ENCODE data around the gene TTC16. TPM values are rescaled to one million over a fixed set of nuclear protein-coding genes. Genes with fewer than 3 reads are reported as not detected.
"Not testable (repeated sequence)": the region's sequence is repeated elsewhere in the genome, so short reads cannot be mapped to it uniquely, and the experiment has no call there.

The TTC16 gene
- total RNA-seq, 1 donor from 2014 or later = 0.22 TPM

DNA sequence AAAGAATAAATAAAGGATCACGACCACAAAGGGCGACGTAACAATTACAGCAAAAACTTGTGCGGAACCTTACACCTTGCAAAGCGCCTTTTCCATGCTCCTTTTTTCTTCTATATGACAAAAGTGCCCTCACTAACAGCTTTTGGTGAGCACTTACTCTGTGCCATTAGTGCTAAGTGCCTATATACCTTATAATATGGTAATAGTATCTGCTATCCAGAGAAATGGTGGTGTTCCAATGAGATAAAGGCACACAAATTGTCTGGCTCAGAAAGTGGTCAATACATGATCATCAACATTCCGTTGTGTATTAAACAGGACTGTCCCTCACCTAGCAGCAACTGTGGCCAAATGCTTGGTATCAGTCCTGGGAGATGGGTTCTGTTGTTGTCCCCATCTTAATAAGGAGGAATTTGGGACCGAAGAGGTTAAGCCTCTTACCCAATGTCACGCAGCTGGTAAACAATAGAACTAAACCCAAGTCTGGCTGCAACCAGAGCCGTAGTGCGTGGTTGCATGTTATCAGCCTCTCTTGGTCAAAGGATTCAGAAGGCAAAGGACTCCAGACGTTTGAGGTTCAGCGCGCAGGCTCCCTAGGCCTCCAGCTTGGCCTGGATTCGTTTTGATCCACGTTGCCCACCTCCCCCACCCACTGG lies 19.8 kb downstream of the TTC16 start:
- intact Hi-C loops (cut with micrococcal nuclease) = loop anchor here (1.0 kb wide), 11 partner anchors 20 to 332 kb away; partner anchors contain the start of genes FPGS, LRSAM1, NAIF1 and PTRH1

DNA sequence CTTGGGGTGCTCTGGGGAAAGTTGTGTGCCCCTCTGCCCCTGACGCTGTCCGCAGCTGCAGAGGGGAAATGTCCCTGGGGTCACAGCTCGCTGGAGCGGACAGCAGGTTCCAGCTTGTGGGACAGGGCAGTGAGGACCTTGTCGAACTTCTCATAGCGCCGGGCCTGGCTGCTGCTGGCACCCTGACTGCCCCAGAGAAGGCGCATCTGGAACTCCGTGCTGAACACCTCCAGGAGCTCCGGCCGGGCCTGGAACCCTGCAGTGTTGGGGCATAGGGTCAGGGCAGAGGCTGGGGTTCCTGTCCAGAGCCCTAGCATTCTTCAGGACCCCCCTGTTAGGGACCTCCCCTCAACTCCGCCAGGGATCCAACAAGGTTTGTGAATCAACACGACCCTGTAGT lies 22.8 kb downstream of the TTC16 start:
- intact Hi-C loops (cut with micrococcal nuclease) = no loop called here

DNA sequence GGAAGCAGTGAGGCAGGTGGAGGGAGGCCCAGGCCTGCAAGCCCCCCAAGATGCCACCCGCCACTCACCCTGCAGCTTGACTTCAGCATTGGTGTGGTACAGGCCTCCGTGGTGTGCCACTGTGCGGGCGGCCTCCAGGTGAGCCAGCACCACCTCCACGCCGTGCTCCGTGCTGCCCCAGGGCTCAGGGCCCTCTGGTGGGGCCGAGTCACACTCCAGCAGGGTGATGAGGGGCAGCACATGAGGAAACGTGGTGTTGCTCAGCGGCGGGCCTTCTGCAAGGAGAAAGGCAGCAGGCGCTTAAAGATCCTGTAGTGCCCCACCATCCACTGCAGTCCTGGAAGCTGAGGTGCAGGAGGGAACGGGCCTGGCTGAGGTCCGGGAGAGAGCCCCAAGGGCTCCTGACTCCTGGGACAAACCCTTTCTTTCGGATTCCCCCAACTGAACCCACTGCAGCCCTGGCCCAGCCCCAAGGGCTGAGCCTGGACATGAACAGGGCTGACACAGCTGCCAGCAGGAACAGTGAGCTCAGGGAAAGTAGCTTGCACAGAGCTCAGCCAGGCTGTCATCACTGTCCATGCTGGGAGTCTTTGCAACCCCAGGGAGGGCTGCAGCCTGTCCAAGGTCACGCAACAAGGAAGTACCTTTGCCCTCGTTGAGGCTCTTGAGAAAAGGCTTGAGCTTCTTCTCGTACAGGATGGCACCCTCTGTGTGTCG lies 23.9 kb downstream of the TTC16 start:
- intact Hi-C loops (cut with micrococcal nuclease) = no loop called here

DNA sequence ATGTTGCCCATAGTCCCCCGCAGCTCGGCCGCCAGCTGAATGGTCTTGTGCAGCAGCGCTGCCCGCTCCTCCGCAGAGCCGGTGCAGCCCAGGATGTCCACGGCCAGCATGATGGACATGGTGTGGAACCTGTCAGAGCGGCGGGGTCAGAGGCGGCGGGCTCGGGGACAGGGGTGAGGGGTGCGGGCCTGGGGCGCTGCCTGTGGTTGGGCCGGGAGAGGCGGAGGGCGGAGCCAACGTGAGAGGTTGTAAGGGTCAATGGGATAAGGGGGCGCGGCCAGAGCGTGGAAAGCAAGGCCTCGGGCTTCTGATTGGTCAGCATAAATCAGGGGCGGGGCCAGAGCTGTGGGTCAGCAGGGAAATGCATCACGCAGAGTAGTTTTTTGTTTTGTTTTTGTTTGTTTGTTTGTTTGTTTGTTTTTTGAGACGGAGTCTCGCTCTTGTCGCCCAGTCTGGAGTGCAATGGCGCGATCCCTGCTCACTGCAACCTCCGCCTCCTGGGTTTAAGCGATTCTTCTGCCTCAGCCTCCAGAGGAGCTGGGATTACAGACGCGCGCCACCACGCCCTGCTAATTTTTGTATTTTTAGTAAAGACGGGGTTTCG lies 26.1 kb downstream of the TTC16 start:
- intact Hi-C loops (cut with micrococcal nuclease) = no loop called here

DNA sequence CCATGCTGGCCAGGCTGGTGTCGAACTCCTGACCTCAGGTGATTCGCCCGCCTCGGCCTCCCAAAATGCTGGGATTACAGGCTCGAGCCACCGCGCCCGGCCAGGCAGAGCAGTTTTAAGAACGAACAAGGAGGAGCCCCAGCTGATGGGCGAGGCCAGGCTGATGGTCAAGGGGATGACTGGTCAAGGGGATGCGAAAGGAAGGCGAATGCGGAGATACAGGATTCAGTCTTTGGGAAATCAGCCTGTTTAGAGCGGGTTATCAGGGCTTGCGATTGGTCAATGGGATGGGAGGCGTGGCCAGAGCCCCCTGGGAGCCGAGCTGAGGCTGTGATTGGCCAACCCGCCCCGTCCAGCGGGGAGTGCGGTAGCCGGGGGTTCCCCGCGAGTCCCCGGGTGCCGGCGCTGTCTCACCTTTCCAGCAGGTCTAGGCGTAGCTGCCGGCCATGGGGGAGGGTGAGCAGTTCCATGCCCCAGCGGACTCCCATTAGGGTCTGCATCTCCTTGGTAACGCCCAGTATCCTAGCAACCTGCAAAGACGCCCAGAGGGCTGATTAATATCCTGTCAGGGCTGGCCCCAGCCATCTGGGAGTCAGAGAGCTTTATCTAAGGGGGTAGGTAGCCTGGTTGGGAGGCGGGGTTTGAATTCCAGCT lies 26.7 kb downstream of the TTC16 start:
- intact Hi-C loops (cut with micrococcal nuclease) = no loop called here

DNA sequence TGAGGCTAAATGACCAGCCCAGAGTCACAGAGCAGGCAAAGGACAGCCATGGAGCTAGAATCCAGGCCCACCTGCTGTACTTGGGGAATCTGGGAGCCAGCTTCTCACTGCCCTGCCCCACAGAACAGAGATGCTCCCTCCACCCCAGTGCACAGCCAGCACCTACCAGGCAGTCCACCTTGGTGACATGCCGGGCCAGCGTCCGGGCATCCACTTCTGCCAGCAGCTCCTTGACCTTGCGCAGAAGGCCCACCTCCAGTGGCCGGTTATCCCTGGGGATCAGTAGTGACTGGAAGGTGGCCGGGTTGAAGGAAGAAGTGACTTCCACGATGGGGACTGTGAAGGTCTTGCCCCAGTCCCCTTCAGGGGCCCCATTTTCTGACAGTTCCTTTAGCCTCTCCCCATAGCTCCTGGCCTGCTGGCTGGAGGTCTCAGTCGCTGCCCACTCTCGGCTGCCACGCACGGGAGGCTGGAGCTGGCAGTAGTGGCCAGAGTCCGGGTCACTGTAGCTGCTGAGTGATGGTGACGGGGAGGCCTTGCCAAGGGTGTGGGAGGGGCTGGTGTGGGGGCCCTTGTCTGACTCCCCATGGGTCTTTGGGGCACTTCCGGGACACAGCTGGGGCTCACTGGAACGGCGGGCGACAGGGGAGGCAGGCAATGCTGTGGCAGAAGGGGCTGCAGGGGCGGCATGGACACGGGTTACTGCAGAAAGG lies 28.7 kb downstream of the TTC16 start:
- intact Hi-C loops (cut with micrococcal nuclease) = no loop called here

DNA sequence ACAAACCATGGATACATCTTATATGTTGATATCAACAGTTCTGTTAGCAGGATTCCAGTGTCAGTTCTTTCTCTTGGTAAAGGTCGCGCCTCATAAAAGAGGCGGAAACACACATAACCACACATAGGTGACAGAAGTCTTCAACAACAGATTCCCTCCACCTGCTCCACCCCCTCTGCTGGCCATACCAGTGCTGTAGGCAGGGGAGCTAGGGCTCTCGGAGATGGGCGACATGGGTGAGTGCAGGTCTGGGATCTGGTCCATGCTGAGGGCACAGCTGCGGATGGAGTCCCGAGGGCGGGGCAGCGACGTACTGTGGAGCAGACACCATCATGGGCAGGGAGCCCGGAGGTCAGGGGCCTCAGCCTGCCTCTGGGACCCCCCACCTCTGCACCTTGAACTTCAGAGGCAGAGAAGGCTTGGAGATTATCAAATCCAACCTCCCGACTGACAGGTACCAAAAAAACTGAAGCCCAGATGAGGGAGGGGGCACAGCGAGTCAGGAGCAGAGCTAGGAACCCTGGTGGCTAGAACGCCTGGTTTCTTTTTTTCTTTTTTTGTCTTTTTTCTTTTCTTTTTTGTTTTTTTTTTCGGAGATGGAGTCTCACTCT lies 31.2 kb downstream of the TTC16 start:
- intact Hi-C loops (cut with micrococcal nuclease) = no loop called here

DNA sequence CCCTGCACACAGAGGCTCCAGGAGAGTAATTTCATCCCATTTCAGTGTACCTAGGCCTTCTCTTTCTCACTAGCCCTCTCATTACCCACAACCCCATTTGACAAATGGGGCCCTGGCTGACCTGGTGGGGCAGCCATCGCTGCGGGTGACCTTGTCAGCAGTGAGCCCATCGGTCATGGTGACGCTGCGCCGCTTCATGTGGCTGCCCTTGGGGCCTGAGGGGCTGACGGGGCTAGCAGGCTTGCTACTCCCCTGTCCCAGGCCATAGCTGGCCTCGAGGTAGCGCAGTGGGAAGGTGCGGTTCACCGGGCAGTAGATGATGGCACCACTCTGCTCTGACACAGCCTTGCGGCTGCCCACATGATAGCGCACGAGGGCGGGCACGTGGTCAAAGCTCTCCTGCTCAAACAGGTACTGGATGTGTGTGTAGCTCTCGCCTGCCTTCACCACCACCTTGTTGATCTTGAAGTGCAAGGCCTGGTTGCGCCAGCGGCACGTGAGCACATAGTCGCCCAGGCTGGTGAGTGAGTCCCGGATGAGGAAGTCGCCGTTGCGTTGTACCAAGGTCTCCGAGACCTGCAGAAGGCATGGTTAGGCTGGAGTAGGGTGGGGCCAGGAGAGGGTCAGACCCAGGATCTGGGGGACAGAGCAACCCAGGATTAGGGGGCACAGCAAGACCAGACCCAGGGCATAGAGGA lies 33.4 kb downstream of the TTC16 start:
- intact Hi-C loops (cut with micrococcal nuclease) = no loop called here

DNA sequence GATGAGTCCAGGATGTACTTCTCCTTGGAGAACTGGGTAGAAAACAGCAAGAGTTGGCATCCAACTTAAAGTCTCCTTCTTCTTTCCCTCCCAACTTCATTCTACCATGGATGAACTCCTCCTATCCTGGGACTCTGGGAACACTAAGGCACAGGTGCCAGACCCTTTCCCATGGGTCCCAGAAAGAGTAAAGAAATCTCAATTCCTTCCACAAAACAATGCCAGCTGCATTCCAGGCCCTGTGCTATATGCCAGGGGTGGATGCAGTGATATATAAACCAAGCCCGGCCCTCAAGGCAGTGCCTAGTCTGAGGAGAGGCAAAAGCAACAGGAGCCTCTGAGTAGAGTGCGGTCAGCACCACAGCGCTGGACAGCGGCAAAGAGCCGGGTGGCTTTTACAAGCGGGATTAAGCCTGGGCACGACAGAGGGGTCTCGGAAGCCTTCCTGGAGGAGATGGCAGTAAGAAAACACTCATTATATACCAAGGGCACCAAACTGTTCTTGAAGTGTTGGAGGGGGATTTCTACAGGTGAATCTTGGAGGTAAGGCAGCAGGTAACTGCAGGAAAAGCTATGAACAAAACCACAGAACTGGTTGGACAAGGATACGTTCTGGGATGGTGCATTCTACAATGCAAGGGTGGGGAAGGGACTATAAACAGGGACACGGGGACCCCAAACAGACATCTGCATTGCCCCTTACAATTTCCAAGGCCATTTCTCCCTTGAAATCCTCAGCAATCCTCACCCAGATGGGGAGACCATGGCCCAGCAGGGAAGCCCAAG lies 35.6 kb downstream of the TTC16 start:
- intact Hi-C loops (cut with micrococcal nuclease) = no loop called here

DNA sequence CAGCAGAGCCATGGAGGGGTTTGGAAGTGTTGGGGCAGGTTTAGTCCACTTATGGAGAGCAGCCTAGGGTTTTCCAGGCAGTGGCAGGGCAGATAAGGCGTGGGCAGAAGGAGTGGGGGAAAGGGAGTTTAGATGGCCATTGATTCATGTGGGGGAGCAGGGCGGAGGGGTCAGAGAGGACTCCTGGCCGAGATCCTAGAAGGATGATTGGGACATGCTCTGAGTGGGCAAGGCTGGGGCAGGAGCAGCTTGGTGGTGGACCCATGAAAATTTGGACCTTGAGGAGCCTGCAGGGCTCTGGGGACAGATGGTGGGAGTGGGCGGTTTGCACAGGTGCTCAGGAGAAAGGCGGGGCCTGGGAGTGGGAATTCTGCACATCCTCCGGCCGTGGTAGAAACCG lies 37.3 kb downstream of the TTC16 start:
- intact Hi-C loops (cut with micrococcal nuclease) = no loop called here

DNA sequence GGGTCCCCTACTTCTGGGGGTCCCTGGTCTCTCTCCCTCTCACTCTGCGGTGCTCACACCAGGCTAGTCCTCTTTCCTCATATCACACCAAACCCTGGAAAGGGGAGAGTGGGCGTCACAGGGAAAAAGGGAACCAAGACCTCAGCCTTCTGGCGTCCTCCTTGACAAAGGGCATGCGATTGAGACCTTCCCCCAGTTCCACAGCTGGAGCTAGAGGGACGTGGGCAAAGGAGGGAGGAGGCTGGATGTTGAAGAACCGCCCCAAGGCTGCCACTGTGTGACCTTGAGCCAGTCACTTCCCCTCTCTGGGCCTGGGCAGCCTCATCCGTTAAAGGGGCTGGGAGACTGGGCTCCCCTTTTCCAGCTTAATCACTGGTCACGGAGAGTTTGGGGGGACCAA lies 37.7 kb downstream of the TTC16 start:
- intact Hi-C loops (cut with micrococcal nuclease) = no loop called here

DNA sequence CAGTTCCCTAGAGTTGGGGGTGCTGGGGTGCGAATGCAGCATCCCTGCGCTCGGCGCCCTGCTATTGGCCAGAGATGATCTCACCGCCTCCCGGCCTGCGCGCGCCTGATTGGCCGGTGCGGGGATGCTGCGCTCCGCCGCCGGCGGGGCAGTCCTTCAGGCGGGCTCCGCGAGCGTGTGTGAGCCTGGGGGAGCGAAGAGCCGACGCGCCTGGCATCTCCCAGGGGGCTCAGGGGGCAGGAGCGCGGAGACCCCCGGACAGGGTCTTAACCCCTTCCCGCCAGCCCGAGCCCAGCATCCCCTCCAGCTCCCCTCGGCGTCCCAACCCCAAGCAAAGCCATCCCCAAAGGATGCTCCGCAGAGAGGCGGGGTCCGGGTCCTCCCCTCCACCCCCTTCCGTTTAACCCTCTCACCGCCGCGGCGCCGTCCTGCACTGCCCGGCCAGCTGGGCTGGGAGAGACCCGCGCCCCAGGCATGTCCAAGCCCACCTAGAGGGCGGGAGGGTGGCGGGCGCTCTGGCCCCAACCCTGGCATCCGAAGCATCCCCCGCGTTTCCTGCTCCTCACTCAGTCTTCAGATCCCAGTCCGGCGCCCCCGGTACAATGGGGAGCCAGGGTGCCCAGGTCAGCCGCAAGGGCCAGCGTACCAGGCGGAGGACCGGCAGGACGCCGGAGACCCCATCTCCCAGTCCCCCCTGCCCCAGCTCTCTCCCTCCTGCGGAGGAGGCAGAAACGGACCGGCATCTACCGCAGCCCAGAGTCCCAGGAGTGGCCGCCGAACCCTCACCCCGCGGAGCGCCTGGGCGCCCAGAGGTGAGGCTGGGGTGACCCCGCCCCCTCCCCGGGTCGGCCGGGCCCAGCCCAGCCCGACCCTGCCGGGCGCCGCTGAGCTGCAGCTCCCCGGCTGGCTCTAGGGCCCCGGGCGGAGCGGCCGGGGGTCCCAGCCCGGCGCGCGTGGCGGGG lies 38.5 kb downstream of the TTC16 start:
- intact Hi-C loops (cut with micrococcal nuclease) = no loop called here

DNA sequence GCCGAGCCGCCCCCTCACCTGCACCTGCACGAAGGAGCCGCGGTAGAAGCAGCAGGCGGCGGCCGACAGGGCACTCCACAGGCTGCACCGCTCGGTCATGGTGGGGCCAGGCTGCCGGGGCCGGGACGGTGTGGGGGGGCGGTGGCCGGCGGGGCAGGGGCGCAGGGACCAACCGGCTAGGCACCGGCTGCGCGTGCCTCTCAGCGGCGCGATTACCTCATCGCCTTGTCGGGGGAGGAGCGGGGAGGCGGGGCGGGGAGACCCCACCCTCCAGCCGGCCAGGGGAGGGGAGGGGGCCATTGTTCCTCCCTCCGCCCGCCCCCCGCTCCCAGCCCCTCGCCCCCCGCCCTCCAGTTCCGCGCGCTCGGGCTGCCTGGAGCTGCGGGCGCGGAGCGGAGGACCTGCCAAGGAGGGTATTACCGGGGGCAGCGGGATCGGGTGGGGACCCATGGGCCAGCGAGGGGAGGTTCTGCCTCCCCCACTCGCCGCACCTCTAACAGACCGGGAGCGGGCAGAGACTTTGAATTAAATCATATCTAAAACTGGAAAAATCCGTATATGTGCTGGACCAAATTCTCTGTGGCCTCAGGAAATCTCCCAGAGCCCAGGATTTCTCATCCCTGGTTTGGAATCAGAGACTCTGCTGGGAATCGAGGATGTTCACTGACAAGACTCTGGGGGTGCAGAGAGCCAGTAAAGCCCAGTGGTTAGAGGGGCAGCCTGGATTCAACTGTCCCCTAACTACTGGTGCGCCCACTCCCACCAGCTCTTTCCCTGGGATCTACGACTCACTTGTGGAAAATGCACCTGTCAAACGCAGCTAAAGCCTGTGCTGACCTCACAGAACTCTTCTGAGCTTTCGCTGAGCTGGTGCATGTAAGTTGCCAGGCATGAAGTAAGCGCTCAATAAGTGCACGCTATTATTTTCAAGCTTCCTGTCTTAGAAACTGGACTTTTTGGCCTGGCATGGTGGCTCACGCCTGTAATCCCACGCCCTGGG lies 39.5 kb downstream of the TTC16 start:
- intact Hi-C loops (cut with micrococcal nuclease) = no loop called here

DNA sequence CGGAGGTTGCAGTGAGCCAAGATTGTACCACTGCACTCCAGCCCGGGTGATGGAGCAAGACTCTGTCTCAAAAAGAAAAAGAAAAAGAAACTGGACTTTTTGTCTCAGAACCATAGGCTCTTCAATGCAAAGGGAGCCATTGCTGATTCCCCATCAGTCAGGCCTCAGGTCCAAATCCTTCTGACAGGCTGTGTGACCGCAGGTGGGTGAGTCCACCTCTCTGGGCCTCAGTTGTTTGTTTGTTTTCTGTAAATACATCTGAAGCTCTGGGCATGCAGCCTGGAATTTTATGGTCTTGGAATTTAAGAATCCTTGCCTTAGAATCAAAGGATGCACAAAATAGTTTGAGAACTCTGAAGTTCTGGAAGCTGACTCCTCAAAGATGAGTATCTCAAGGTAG lies 40.4 kb downstream of the TTC16 start:
- intact Hi-C loops (cut with micrococcal nuclease) = no loop called here

DNA sequence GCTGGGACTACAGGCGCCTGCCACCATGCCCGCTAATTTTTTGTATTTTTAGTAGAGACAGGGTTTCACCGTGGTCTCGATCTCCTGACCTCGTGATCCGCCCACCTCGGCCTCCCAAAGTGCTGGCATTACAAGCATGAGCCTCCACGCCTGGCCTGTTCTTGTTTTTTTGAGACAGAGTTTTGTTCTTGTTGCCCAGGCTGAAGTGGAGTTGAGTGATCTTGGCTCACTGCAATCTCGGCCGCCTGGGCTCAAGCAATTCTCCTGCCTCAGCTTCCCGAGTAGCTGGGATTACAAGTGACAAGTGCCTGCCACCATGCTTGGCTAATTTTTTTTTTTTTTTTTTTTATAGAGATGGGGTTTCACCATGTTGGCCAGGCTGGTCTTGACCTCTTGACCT lies 40.9 kb downstream of the TTC16 start:
- intact Hi-C loops (cut with micrococcal nuclease) = not testable (repeated sequence)

DNA sequence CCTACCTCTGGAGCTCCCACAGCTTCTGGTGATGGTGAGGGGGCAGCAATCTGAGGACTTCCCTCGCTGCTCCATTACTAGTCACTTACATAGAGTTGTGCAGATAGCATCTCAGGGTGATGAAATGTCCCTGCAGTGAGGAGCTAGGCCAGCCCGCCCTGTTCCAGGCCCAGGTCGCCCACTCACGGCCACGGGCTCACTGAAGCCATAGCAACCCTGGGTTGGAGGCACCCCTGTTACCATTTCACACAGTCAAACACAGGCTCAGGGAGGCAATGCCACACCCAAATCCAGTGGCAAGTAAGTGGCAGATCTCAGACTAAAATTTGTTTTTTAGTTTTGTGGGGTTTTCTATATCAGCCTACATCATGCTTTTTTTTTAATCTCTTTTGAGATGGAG lies 43.0 kb downstream of the TTC16 start:
- intact Hi-C loops (cut with micrococcal nuclease) = no loop called here

DNA sequence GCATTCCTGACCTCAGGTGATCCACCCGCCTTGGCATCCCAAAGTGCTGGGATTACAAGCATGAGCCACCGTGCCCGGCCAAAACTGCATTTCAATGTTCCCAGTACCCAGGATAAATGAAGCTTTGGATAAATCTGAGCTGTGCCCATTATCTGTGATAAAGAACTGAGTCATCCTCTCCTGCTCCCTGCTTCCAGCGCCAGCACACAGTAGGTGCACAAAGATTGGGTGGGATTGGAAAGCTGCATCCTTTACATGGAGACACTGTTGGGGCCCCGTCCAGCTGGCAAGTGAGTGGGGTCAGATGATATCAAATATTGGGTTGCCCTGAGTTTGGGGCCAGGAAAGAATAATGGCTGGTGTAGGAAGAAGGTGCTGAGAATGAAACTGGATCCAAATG lies 45.2 kb downstream of the TTC16 start:
- intact Hi-C loops (cut with micrococcal nuclease) = no loop called here
